Immature natural killer cell (primary cell): Measurements from ENCODE around the gene SMG9. TPM values are rescaled to one million over a fixed set of nuclear protein-coding genes. Genes with fewer than 3 reads are reported as not detected.
"Not testable (repeated sequence)": the region's sequence is repeated elsewhere in the genome, so short reads cannot be mapped to it uniquely, and the experiment has no call there.

ENCODE experiments used
- DNase-seq, 3 donors: peaks; one replicate each; pipeline ENCODE4 v3.0.0; 2022; ENCODE audit warnings: mixed read lengths in 1 of 3
- H3K27ac Mint-ChIP-seq, 6 donors: one replicate each; pipeline ENCODE4 v1.8.0; 2020; ENCODE audit warnings: mixed read lengths in 6 of 6, mild to moderate bottlenecking in 5 of 6, inconsistent platforms in 4 of 6, moderate library complexity in 3 of 6
- H3K27me3 Mint-ChIP-seq, 3 donors: one replicate each; pipeline ENCODE4 v1.8.0; 2020 to 2021; ENCODE audit warnings: low read depth in 3 of 3, mild to moderate bottlenecking in 3 of 3, mixed read lengths in 3 of 3, moderate library complexity in 3 of 3, inconsistent platforms in 1 of 3
- H3K36me3 Mint-ChIP-seq, 3 donors: one replicate each; pipeline ENCODE4 v1.8.0; 2020; ENCODE audit warnings: mixed read lengths in 3 of 3, inconsistent platforms in 2 of 3, mild to moderate bottlenecking in 2 of 3
- H3K4me1 Mint-ChIP-seq, 2 donors: one replicate each; pipeline ENCODE4 v1.8.0; 2020; ENCODE audit warnings: inconsistent platforms in 2 of 2, mild to moderate bottlenecking in 2 of 2, mixed read lengths in 2 of 2, moderate library complexity in 1 of 2
- H3K4me3 Mint-ChIP-seq, 5 donors: one replicate each; pipeline ENCODE4 v1.8.0; 2020; ENCODE audit warnings: mild to moderate bottlenecking in 5 of 5, mixed read lengths in 5 of 5, inconsistent platforms in 3 of 5, moderate library complexity in 3 of 5
- H3K9me3 Mint-ChIP-seq, 6 donors: one replicate each; pipeline ENCODE4 v1.8.0; 2020; ENCODE audit warnings: mild to moderate bottlenecking in 6 of 6, mixed read lengths in 6 of 6, inconsistent platforms in 4 of 6, moderate library complexity in 3 of 6
- polyA plus RNA-seq, 3 donors: library from polyadenylated mRNA; unstranded; fragments of 300-500 nt; fragmentation: Illumina TruSeq; gene quantifications; one replicate each; pipeline ENCODE4 v1.2.3, GENCODE V29; 2021

The SMG9 gene
- polyA plus RNA-seq, 3 donors from 2014 or later, result 1.9 to 9.3 (median 5.1) TPM

DNA sequence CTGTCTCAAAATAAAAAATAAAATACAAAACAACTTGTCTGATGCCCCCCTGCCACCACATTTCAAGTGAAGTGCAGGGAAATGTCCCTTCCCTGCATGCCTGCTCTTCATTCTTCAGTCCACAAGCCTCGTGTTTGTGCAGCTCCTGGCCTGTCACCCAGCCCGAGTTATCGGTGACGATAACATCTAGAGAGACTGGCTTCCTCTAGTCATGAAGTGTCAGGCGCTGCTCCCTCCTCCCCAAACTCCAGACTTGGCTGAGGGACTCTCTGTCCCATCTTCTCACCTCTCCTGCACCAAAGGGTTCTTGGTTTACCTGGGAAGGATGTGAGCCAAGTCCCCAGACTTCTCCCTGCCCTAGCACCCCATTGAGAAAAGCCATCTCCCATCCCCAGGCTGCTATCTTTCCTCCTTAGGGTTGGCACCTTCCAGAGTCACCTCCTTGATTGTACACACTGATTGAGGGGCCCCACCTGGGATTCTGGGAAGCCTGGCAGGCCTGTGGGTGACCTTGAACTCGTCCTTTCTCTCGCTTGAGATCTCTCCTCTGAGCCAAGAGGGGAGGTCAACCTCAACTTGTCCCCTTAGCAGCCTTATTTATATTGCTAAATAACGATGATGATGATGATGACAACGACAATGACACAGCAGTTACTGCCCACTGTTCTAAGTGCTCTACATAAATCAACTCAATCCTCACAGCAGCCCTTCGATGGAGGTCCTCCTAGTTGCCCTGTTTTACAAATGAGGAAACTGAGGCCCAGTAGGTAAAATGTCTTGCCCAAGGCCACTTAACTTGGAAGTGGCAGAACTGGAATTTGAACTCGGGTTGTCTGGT is 71.7 kb downstream of the SMG9 start:
- no peak for DNase-seq
- H3K4me1 Mint-ChIP-seq, result no peaks in the 10 kb centered on the region
- no peak overlapping the region for H3K27ac Mint-ChIP-seq
- peaks cover 0 to 6% (median 1%) of the 10 kb centered on the region in 3 donors for H3K27me3 Mint-ChIP-seq
- no peaks in the 10 kb centered on the region for H3K36me3 Mint-ChIP-seq
- H3K4me3 Mint-ChIP-seq, result no peak overlapping the region
- no peaks in the 10 kb centered on the region for H3K9me3 Mint-ChIP-seq

DNA sequence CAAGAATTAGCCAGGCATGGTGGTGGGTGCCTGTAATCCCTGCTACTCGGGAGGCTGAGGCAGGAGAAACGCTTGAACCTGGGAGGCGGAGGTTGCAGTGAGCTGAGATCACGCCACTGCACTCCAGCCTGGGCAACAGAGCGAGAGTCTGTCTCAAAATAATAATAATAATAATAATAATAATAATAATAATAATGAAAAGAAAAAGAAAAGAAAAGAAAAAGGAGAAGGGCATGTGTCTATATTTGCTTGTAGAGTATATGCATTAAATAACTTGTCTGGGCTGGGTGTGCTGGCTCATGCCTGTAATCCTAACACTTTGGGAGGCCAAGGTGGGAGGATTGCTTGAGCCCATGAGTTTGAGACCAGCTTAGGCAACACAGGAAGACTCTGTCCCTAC is 72.5 kb downstream of the SMG9 start:
- H3K27me3 Mint-ChIP-seq, DNase-seq, H3K9me3 Mint-ChIP-seq, H3K4me1 Mint-ChIP-seq, H3K36me3 Mint-ChIP-seq, H3K27ac Mint-ChIP-seq, H3K4me3 Mint-ChIP-seq: not testable (repeated sequence)

GRCh38 chr19:43681821-43682220 is 72.9 kb downstream of the SMG9 start:
- H3K4me3 Mint-ChIP-seq, result no peak overlapping the region
- H3K27me3 Mint-ChIP-seq, result peaks cover 0 to 3% (median 0%) of the 10 kb centered on the region in 3 donors
- DNase-seq, result no peak
- no peaks in the 10 kb centered on the region for H3K4me1 Mint-ChIP-seq
- no peaks in the 10 kb centered on the region for H3K9me3 Mint-ChIP-seq
- H3K27ac Mint-ChIP-seq, result no peak overlapping the region
- no peaks in the 10 kb centered on the region for H3K36me3 Mint-ChIP-seq

GRCh38 chr19:43678512-43679261 is 76.1 kb downstream of the SMG9 start:
- Mint-ChIP-seq H3K4me3 (no peak overlapping the region), H3K4me1 (no peaks in the 10 kb centered on the region), H3K36me3 (no peaks in the 10 kb centered on the region), H3K27me3 (peaks cover 1 to 2% (median 2%) of the 10 kb centered on the region in 3 donors), H3K27ac (peak overlapping the region in 1 of 6 donors; percentile 35), H3K9me3 (no peaks in the 10 kb centered on the region)
- no peak for DNase-seq

Other genes starting within 250 kb of the SMG9 start
- gene ETHE1, start 227.8 kb downstream of the SMG9 start, polyA plus RNA-seq, result 100 to 1,000 TPM in 1 of 3 donors, 10 to 100 TPM in 2; 70.5 to 156 (median 74.5) TPM
- 1 to 10 TPM; 1.1 to 3.5 (median 1.7) TPM for gene ZNF575, start 221.8 kb downstream of the SMG9 start, polyA plus RNA-seq
- 10 to 100 TPM; 13.3 to 34.3 (median 15.2) TPM for gene XRCC1, start 179.4 kb downstream of the SMG9 start, polyA plus RNA-seq
- gene PINLYP, start 179.2 kb downstream of the SMG9 start, polyA plus RNA-seq, result 1 to 10 TPM in 1 of 3 donors, under 1 TPM in 1, not detected in 1; 0.61 to 3.9 TPM
- 1 to 10 TPM in 1 of 3 donors, under 1 TPM in 1, not detected in 1; 0.38 to 2.6 TPM for gene IRGQ, start 158.8 kb downstream of the SMG9 start, polyA plus RNA-seq
- gene ZNF576, start 158.4 kb downstream of the SMG9 start, polyA plus RNA-seq, result 10 to 100 TPM in 1 of 3 donors, 1 to 10 TPM in 2; 6.7 to 12.8 (median 7.1) TPM
- gene SRRM5, start 142.9 kb downstream of the SMG9 start, polyA plus RNA-seq, result under 1 TPM in 2 of 3 donors, not detected in 1; 0.43 to 0.86 TPM
- 10 to 100 TPM; 10.6 to 28.5 (median 19.7) TPM for gene ZNF428, start 135.3 kb downstream of the SMG9 start, polyA plus RNA-seq
- under 1 TPM in 1 of 3 donors, not detected in 2; 0.10 TPM for gene CADM4, start 115.1 kb downstream of the SMG9 start, polyA plus RNA-seq
- 1 to 10 TPM; 3.4 to 6.1 (median 5.7) TPM for gene PLAUR, start 84.8 kb downstream of the SMG9 start, polyA plus RNA-seq
- under 1 TPM in 1 of 3 donors, not detected in 2; 0.13 TPM for gene IRGC, start 38.9 kb downstream of the SMG9 start, polyA plus RNA-seq
- under 1 TPM in 2 of 3 donors, not detected in 1; 0.19 to 0.27 TPM for gene KCNN4, start 26.0 kb upstream of the SMG9 start, polyA plus RNA-seq
- 1 to 10 TPM in 1 of 3 donors, not detected in 2; 3.4 TPM for gene LYPD5, start 47.5 kb upstream of the SMG9 start, polyA plus RNA-seq
- 1 to 10 TPM in 2 of 3 donors, not detected in 1; 1.7 to 3.2 TPM for gene ZNF283, start 72.4 kb upstream of the SMG9 start, polyA plus RNA-seq
- gene ZNF404, start 129.0 kb upstream of the SMG9 start, polyA plus RNA-seq, result 1 to 10 TPM; 1.6 to 5.5 (median 2.3) TPM
- gene ZNF45, start 180.3 kb upstream of the SMG9 start, polyA plus RNA-seq, result 10 to 100 TPM in 1 of 3 donors, 1 to 10 TPM in 2; 6.5 to 15.9 (median 7.7) TPM
- gene ZNF221, start 196.3 kb upstream of the SMG9 start, polyA plus RNA-seq, result 1 to 10 TPM in 1 of 3 donors, under 1 TPM in 1, not detected in 1; 0.67 to 3.0 TPM
- gene ZNF155, start 229.2 kb upstream of the SMG9 start, polyA plus RNA-seq, result 1 to 10 TPM; 2.1 to 3.0 (median 2.6) TPM
- 1 to 10 TPM; 1.7 to 2.8 (median 2.5) TPM for gene ZNF230, start 248.0 kb upstream of the SMG9 start, polyA plus RNA-seq